HFF-Myc (cell line): ENCODE measurements around the gene FIZ1.

ENCODE experiments used
- DNase-seq: peaks from one replicate; pipeline ENCODE4 v3.0.0-alpha.2; 2011; ENCODE audit warnings: low read depth; ENCODE audit errors: extremely low read depth
- H3K4me3 ChIP-seq: replicated peaks from 2 replicates; pipeline ENCODE4 v1.5.1; 2011; ENCODE audit warnings: low read depth, mild to moderate bottlenecking, control low read depth, low read length
- TF ChIP-seq, protein P1 (sequence below): IDR thresholded peaks from 2 replicates; pipeline ENCODE4 v1.5.1; 2012; ENCODE audit warnings: mild to moderate bottlenecking, low read depth, low read length, control low read depth; ENCODE audit errors: missing control alignments

FIZ1 gene

DNA sequence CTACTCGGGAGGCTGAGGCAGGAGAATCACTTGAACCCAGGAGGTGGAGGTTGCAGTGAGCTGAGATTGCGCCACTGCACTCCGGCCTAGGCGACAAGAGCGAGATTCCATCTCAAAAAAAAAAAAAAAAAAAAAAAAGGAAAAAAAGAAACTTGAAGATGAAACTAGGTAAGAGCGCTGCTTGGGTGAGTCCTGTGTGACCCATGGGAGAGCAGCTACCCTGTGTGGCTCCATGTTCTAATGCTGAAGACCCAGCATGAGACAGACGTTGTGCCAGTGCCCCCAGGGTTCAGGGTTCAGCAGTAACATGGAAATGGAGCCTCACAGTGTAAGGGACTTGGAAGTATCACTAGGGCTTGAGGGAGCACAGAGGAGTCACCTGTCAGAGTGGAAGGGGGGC is 19.1 kb upstream of the FIZ1 start:
- TF ChIP-seq, protein P1, sequence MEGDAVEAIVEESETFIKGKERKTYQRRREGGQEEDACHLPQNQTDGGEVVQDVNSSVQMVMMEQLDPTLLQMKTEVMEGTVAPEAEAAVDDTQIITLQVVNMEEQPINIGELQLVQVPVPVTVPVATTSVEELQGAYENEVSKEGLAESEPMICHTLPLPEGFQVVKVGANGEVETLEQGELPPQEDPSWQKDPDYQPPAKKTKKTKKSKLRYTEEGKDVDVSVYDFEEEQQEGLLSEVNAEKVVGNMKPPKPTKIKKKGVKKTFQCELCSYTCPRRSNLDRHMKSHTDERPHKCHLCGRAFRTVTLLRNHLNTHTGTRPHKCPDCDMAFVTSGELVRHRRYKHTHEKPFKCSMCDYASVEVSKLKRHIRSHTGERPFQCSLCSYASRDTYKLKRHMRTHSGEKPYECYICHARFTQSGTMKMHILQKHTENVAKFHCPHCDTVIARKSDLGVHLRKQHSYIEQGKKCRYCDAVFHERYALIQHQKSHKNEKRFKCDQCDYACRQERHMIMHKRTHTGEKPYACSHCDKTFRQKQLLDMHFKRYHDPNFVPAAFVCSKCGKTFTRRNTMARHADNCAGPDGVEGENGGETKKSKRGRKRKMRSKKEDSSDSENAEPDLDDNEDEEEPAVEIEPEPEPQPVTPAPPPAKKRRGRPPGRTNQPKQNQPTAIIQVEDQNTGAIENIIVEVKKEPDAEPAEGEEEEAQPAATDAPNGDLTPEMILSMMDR: no peak
- H3K4me3 ChIP-seq: no peak overlapping the region
- no peak for DNase-seq

DNA sequence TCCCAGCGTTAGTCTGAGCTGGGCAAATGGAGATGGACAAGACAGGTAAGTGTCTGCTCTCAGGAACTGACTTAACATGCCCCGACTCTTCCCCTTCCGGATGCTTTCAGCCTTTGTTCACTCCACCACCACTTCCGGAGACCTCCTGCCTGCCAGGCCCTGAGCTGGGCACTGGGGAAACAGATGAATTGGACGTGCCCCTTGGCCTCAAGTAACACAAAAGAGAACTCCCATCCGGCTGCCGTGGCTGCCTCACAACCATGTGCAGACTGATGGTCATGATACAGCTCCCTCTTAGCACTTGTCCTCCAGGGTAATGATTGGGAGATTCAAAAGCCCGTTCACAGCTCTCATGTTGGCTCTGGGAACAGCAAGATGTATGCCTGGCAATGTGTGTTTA is 18.1 kb upstream of the FIZ1 start:
- H3K4me3 ChIP-seq: no peak overlapping the region
- DNase-seq: no peak
- TF ChIP-seq, protein P1: no peak

DNA sequence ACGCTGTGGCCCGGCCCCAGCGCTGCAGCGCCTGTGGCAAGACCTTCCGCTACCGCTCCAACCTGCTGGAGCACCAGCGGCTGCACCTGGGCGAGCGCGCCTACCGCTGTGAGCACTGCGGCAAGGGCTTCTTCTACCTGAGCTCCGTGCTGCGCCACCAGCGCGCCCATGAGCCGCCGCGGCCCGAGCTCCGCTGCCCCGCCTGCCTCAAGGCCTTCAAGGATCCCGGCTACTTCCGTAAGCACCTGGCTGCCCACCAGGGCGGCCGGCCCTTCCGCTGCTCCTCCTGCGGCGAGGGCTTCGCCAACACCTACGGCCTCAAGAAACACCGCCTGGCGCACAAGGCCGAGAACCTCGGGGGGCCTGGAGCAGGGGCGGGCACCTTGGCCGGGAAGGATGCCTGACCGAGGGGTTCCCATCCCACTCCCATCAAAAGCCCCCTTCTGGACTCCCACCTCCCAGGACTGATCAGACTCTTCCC is 17.1 kb upstream of the FIZ1 start:
- no peak overlapping the region for H3K4me3 ChIP-seq
- DNase-seq: no peak
- TF ChIP-seq, protein P1: no peak

DNA sequence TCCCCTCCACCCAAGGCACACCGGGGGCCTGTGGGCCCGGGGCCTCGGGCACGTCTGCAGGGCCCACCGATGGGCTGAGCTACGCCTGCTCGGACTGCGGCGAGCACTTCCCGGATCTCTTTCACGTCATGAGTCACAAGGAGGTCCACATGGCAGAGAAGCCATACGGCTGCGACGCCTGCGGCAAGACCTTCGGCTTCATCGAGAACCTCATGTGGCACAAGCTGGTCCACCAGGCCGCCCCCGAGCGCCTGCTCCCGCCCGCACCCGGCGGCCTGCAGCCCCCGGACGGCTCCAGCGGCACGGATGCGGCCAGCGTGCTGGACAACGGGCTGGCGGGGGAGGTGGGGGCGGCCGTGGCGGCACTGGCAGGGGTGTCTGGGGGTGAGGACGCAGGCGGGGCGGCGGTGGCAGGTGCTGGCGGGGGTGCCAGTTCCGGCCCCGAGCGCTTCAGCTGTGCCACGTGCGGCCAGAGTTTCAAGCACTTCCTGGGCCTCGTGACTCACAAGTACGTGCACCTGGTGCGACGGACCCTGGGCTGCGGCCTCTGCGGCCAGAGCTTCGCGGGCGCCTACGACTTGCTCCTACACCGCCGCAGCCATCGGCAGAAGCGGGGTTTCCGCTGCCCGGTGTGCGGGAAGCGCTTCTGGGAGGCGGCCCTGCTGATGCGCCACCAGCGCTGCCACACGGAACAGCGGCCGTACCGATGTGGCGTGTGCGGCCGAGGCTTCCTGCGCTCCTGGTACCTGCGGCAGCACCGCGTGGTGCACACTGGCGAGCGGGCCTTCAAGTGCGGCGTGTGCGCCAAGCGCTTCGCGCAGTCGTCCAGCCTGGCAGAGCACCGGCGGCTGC is 16.5 kb upstream of the FIZ1 start:
- TF ChIP-seq, protein P1: no peak
- DNase-seq: no peak
- H3K4me3 ChIP-seq: no peak overlapping the region

DNA sequence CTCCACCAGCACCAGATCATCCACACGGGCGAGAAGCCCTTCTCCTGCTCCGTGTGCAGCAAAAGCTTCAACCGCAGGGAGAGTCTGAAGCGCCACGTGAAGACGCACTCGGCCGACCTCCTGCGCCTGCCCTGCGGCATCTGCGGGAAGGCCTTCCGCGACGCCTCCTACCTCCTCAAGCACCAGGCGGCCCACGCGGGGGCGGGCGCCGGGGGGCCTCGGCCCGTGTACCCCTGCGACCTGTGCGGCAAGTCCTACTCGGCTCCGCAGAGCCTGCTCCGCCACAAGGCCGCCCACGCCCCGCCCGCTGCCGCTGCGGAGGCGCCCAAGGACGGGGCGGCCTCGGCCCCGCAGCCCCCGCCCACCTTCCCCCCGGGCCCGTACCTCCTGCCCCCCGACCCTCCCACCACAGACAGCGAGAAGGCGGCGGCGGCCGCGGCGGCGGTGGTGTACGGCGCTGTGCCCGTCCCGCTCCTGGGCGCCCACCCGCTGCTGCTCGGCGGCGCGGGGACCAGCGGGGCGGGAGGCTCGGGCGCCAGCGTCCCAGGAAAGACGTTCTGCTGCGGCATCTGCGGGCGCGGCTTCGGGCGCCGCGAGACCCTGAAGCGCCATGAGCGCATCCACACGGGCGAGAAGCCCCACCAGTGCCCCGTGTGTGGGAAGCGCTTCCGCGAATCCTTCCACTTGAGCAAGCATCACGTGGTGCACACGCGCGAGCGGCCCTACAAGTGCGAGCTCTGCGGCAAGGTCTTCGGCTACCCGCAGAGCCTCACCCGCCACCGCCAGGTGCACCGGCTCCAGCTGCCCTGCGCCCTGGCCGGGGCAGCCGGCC is 15.6 kb upstream of the FIZ1 start:
- TF ChIP-seq, protein P1: no peak
- no peak overlapping the region for H3K4me3 ChIP-seq
- DNase-seq: no peak

DNA sequence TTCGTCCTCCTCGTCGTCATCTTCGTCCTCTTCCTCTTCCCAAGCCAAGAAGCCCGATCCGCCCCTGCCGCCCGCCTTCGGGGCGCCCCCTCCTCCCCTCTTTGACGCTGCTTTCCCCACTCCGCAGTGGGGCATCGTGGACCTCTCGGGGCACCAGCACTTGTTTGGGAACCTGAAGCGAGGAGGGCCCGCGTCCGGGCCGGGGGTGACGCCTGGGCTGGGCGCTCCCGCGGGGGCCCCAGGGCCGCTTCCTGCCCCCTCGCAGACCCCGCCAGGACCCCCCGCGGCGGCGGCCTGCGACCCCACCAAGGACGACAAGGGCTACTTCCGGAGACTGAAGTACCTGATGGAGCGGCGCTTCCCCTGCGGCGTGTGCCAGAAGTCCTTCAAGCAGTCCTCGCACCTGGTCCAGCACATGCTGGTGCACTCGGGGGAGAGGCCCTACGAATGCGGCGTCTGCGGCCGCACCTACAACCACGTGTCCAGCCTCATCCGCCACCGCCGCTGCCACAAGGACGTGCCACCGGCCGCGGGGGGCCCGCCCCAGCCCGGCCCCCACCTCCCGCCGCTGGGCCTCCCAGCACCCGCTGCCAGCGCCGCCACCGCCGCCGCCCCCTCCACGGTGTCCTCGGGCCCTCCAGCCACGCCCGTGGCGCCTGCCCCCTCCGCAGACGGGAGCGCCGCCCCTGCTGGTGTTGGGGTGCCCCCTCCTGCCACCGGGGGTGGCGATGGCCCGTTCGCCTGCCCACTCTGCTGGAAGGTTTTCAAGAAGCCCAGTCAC is 14.8 kb upstream of the FIZ1 start:
- TF ChIP-seq, protein P1: no peak
- DNase-seq: no peak
- H3K4me3 ChIP-seq: no peak overlapping the region
